GM19240 (cell line): ENCODE measurements around the gene SDCBP2.
A peak's percentile ranks its signal among the peaks of the same experiment; 100 is the strongest.

Experiments
- DNase-seq: peaks from one replicate; pipeline ENCODE4 v3.0.0; 2011; ENCODE audit warnings: low spot score; ENCODE audit not compliant: insufficient read length

The SDCBP2 gene

GRCh38 chr20:1315804-1316203 lies 13.1 kb downstream of the SDCBP2 start:
- no peak for DNase-seq

DNA sequence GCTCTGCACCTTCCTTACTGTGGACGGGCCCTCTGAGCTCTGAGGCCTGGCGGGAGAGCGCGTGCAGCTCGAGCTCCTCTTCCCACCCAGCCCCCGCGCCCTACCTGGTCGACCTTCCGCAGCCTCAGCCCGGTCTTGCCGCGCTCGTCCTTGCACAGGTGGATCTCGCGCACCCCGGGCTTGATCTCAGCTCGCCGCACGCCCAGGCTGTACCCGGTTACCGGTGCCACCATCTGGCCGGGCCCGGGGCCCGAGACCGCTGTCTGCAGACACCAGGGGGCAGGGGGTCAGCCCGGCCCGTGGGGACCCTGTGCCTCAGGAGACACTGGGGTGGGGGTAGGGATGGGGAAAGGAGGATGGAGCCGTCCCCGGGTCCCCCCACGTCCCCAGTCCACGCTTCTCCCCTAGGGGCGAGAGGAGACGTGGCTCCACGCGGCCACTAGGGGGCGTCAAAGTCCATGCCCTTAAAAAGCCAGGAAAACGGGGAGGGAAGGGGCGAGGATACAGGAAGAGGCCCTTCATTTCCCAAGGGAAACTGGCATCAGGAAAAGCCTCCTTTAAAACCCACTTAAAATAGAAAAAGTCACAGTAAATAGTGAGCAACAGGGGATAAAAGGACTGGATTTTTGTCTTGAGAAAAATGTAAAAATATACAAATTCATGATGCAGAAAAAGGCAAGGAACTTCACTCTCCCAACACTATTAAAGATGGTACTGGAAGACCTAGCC lies 15.5 kb downstream of the SDCBP2 start:
- DNase-seq: peak; percentile 68

GRCh38 chr20:1312904-1313235 lies 16.1 kb downstream of the SDCBP2 start:
- no peak for DNase-seq

- no peak for DNase-seq
These were observed 16.6 kb downstream of the SDCBP2 start for GRCh38 chr20:1312308-1312707.

GRCh38 chr20:1310506-1311190 lies 18.3 kb downstream of the SDCBP2 start:
- DNase-seq: no peak

- no peak for DNase-seq
These were observed 18.9 kb downstream of the SDCBP2 start for GRCh38 chr20:1310071-1310470.

GRCh38 chr20:1309439-1309847 lies 19.5 kb downstream of the SDCBP2 start:
- DNase-seq: no peak

DNA sequence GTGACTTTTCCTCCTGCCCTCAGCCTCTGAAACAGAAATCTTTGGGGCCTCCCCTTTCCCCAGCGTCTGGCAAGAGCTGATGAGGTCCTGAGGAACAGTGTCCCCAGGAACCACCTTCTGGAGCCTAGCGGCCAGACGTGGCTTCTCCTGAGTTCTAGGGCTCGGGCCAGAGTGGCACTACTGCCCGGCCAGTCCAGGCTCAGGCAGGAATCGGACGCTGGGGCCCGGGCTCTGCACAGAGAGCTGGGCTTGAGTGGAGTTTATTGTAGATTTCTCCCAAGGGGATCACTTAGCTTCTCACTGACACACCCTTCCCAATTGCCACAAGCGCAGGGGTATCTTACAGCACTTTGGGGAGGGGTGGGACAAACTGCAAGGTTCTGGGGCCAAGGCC lies 20.2 kb downstream of the SDCBP2 start:
- no peak for DNase-seq

GRCh38 chr20:1308067-1308701 lies 20.8 kb downstream of the SDCBP2 start:
- no peak for DNase-seq

DNA sequence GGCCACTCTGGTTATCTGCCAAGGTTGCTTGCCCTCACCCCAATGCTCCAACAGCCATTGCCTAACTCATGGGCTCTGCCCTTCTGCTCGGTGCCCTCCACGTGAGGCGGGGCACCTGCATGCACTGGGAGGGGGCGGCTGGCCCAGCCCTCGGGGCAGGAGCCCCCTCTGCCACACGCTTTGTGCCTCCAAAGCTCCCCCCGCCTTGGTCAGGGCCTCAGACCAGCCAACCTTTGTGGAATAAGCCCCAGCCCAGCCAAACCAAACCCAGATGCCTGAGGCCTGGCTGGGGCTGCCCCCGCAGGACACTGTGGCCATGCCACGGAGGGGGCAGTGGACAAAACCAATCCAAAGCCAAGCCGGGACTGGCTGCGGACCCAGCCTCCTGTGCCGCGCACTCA lies 21.4 kb downstream of the SDCBP2 start:
- no peak for DNase-seq

GRCh38 chr20:1307171-1307570 lies 21.8 kb downstream of the SDCBP2 start:
- DNase-seq: no peak

DNA sequence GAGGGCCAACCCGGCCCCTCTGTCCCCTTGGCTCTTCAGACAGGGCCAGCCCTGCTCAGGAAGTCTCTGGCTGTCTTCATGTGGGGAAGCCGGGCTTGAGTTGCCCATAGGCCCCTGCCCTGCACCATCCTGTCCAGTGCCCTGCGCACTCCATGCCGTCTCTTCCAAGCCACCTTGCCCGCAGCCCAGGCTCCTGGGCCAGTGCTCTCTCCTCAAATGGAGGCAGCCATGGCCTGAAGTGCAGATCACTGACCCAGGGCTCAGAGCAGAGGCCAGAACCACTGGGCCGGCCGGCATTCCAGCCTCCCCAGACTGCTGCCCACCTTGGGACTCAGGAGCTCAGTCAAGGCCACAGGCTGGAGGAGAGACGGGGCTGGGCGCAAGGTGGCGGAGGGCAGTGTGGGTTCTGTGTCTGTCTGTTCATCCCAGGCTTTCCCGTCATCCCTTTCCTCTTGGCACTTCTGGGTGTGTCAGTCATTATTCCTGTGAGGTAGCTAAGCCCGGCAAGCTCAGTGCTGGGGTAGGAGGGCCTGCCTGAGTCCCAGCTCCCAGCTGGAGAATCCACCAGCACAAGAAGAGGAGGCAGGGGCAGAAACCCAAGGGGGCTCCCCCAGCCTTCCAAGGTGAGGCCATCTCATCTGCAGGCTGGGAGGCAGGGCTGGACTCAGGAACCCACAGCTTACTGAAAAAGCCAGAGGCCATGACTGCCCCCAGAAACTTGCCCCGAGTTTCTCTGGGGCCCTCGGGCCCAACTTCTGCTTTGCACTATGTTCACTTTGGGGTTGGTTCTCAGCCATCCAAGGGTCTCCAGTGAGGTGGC lies 22.4 kb downstream of the SDCBP2 start:
- DNase-seq: no peak

DNA sequence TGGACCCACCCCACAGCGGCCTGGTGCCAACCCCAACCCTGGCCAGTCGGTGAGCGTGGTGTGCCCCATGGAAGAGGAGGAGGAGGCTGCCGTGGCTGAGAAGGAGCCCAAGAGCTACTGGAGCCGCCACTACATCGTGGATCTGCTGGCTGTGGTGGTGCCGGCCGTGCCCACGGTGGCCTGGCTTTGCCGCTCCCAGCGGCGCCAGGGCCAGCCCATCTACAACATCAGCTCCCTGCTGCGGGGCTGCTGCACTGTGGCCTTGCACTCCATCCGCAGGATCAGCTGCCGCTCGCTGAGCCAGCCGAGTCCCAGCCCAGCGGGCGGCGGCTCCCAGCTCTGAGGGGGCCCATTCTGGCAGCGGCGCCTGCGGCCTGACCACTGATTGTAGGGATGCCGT lies 23.2 kb downstream of the SDCBP2 start:
- no peak for DNase-seq

DNA sequence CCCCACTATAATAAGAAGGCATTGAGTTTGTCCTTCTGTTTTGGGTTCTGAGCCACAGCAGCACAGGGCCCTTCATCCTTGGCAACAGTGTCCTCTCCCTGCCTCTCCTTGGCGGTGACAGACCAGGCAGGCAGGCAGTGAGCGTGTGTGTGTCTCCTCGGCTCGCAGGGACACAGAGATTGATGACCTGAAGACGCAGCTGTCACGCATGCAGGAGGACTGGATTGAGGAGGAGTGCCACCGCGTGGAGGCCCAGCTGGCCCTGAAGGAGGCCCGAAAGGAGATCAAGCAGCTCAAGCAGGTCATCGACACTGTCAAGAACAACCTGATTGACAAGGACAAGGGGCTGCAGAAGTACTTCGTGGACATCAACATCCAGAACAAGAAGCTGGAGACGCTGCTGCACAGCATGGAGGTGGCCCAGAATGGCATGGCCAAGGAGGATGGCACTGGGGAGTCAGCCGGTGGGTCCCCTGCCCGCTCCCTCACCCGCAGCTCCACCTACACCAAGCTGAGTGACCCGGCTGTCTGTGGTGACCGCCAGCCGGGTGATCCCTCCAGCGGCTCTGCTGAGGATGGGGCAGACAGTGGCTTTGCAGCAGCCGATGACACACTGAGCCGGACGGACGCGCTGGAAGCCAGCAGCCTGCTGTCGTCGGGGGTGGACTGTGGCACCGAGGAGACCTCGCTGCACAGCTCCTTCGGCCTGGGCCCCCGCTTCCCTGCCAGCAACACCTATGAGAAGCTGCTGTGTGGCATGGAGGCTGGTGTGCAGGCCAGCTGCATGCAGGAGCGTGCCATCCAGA lies 24.0 kb downstream of the SDCBP2 start:
- no peak for DNase-seq

GRCh38 chr20:1302685-1303541 lies 26.0 kb downstream of the SDCBP2 start:
- no peak for DNase-seq

GRCh38 chr20:1301031-1301529 lies 27.9 kb downstream of the SDCBP2 start:
- DNase-seq: no peak

DNA sequence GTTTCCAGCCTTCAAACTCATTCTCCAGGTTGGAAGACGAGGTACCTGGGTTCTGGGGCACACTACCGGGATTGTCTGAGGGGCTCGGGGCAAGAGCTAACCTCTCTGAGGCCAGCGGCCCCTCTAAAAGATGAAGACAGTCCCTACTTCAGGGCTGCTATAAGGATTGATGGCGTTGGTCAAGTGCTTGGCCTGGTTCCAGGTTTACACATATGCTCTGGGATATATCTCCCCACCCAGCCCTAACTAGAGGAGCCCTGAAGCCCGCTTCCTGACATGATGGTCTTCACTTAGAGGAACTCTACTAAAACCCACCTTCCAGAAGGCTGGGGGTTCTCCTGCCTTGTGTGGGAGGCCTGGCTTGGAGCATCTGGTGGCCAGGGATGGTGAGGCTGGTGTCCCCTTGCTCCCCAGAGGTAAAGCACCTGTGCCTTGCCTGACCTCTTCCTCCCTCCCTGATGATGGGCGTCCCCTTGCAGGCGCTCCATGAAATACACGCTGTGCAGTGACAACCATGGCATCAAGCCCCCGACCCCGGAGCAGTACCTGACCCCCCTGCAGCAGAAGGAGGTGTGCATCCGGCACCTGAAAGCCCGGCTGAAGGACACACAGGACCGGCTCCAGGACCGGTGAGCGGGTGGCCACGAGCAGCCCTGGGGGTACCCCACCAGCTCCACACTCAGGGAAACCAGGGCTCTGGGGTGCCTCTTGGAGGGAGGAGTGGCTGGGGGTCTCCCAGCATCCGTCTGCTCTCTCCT lies 28.7 kb downstream of the SDCBP2 start:
- DNase-seq: no peak

GRCh38 chr20:1299522-1299921 lies 29.4 kb downstream of the SDCBP2 start:
- peak; percentile 36 for DNase-seq

DNA sequence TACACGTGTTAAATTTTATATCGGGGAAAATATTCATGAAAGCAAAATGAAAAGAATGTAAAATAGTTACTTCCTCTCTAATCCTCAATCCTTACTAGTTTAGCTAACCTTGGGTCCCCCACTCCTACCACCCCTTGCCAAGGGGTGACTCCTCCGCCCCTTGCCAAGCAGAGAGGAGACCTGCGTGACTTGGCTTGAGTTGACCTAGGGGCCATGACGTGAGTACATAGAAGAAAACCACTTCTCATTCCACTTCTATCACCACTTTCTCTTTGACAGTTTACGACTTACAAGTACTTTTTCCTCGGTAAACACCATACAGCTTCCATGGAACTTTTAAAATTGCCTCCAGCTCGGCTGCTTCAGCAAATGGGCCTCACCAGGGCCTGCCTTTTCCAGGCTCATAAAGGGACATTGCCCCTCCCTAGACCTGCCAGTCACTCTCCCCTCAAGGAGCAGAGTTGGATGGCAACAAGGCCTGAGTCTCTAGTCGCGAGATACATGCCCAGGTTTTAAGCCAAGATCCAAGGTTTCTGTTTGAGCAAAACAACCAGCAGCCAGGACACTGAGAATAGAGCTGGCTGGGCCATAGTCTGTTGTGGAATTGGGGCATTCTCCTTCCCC lies 29.9 kb downstream of the SDCBP2 start:
- no peak for DNase-seq
